NB4 (cell line): ENCODE results near the gene GIMAP6.

Experiments
- POLR2A ChIP-seq: IDR thresholded peaks from 2 replicates; pipeline ENCODE4 v1.6.1; 2011; ENCODE audit warnings: mild to moderate bottlenecking; ENCODE audit not compliant: insufficient read length; ENCODE audit errors: extremely low read depth
- TF ChIP-seq, protein P1 (sequence below): IDR thresholded peaks from one replicate; pipeline ENCODE4 v1.5.1; 2012; ENCODE audit warnings: low read depth, low read length

DNA sequence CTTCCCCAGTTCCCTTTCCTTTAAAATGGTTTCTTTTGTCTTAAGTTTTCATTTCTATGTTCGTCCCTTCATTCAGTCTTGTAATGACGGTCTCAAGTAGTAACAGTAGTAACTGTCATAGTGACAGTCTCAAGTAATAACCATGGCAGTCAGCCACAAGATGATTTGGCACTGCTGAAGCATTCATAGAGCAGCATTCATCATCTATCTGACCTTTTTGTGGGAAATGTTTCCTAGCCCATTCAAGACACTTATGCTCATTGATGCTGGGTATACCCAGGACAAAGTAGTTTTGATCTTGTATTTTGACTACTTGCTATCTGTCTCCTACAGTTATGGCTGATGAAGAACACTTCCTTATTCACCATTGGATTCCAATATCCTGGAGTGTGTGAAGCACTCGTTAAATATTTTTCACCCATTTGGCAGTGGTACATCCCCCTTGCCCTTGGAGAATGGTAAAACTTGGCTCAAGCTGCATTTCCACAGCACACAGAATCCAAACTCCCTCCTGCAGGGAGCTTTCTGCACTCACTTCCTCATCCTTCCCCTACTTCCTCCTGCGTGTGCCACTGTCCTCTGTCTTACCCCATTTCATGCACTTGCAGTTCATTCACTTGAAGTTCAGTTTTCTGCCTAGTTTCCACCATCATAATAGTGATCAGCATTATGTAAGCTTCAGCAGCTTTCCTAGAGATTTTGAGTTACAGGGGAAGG lies 46.0 kb downstream of the GIMAP6 start:
- TF ChIP-seq, protein P1, sequence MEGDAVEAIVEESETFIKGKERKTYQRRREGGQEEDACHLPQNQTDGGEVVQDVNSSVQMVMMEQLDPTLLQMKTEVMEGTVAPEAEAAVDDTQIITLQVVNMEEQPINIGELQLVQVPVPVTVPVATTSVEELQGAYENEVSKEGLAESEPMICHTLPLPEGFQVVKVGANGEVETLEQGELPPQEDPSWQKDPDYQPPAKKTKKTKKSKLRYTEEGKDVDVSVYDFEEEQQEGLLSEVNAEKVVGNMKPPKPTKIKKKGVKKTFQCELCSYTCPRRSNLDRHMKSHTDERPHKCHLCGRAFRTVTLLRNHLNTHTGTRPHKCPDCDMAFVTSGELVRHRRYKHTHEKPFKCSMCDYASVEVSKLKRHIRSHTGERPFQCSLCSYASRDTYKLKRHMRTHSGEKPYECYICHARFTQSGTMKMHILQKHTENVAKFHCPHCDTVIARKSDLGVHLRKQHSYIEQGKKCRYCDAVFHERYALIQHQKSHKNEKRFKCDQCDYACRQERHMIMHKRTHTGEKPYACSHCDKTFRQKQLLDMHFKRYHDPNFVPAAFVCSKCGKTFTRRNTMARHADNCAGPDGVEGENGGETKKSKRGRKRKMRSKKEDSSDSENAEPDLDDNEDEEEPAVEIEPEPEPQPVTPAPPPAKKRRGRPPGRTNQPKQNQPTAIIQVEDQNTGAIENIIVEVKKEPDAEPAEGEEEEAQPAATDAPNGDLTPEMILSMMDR: no peak
- TF ChIP-seq POLR2A: no peak
